H9 (cell line): ENCODE measurements around the gene SAXO1. TPM values are rescaled to one million over a fixed set of nuclear protein-coding genes. Genes with fewer than 3 reads are reported as not detected.

Experiments used
- DNase-seq: peaks from one replicate; pipeline ENCODE4 v3.0.0-alpha.2; 2017
- H2AFZ ChIP-seq: one replicate; pipeline ENCODE4 v1.6.1; 2013; ENCODE audit warnings: mild to moderate bottlenecking, low read length, control low read depth, moderate library complexity
- H2AK5ac ChIP-seq: 2 replicates; pipeline ENCODE4 v1.6.1; 2013; ENCODE audit warnings: low read length, control low read depth, mixed read lengths; ENCODE audit not compliant: insufficient read length
- H2BK120ac ChIP-seq: one replicate; pipeline ENCODE4 v1.6.1; 2013; ENCODE audit warnings: low read depth, mild to moderate bottlenecking, low read length, control low read depth, inconsistent platforms; ENCODE audit not compliant: poor library complexity, severe bottlenecking
- H2BK12ac ChIP-seq: 2 replicates; pipeline ENCODE4 v1.6.1; 2013; ENCODE audit warnings: low read length, control low read depth, mixed read lengths, low read depth; ENCODE audit not compliant: insufficient read length
- H2BK15ac ChIP-seq: 2 replicates; pipeline ENCODE4 v1.6.1; 2013; ENCODE audit warnings: low read depth, low read length, control low read depth
- H2BK20ac ChIP-seq: one replicate; pipeline ENCODE4 v1.6.1; 2013; ENCODE audit warnings: low read depth, mild to moderate bottlenecking, low read length, control low read depth, inconsistent platforms; ENCODE audit not compliant: poor library complexity, severe bottlenecking
- H2BK5ac ChIP-seq: 2 replicates; pipeline ENCODE4 v1.6.1; 2013; ENCODE audit warnings: low read length, control low read depth, mixed read lengths; ENCODE audit not compliant: insufficient read length
- H3K14ac ChIP-seq: 2 replicates; pipeline ENCODE4 v1.6.1; 2013; ENCODE audit warnings: low read length, control low read depth; ENCODE audit not compliant: insufficient read depth
- H3K18ac ChIP-seq: 2 replicates; pipeline ENCODE4 v1.6.1; 2013; ENCODE audit warnings: low read depth, mild to moderate bottlenecking, mixed read lengths, low read length, control low read depth; ENCODE audit not compliant: insufficient read length
- H3K23ac ChIP-seq: 2 replicates; pipeline ENCODE4 v1.6.1; 2013; ENCODE audit warnings: low read length, control low read depth, mixed read lengths, low read depth; ENCODE audit not compliant: insufficient read length
- H3K23me2 ChIP-seq: 2 replicates; pipeline ENCODE4 v1.6.1; 2013; ENCODE audit warnings: low read depth, mild to moderate bottlenecking, mixed read lengths, low read length, control low read depth; ENCODE audit not compliant: insufficient read length, poor library complexity, severe bottlenecking
- H3K27ac ChIP-seq: 2 replicates; pipeline ENCODE4 v1.5.1; 2013; ENCODE audit warnings: low read length, control low read depth, mixed read lengths, low read depth; ENCODE audit not compliant: insufficient read length
- H3K27me3 ChIP-seq: 2 replicates; pipeline ENCODE4 v1.6.1; 2013; ENCODE audit warnings: low read length, control low read depth, inconsistent platforms; ENCODE audit not compliant: insufficient read depth
- H3K4ac ChIP-seq: 2 replicates; pipeline ENCODE4 v1.6.1; 2013; ENCODE audit warnings: low read depth, mild to moderate bottlenecking, control low read depth, inconsistent platforms, low read length, moderate library complexity
- H3K4me1 ChIP-seq: 2 replicates; pipeline ENCODE4 v1.6.1; 2013; ENCODE audit warnings: low read length, control low read depth, inconsistent platforms; ENCODE audit not compliant: insufficient read depth
- H3K4me2 ChIP-seq: 2 replicates; pipeline ENCODE4 v1.6.1; 2013; ENCODE audit warnings: low read length, control low read depth, mixed read lengths; ENCODE audit not compliant: insufficient read length, insufficient read depth
- H3K56ac ChIP-seq: 2 replicates; pipeline ENCODE4 v1.6.1; 2013; ENCODE audit warnings: low read depth, mild to moderate bottlenecking, mixed read lengths, low read length, control low read depth; ENCODE audit not compliant: insufficient read length
- H3K79me1 ChIP-seq: 2 replicates; pipeline ENCODE4 v1.6.1; 2013; ENCODE audit warnings: low read depth, mild to moderate bottlenecking, moderate library complexity, low read length, control low read depth, inconsistent platforms; ENCODE audit not compliant: insufficient read depth, poor library complexity, severe bottlenecking
- H3K79me2 ChIP-seq: 2 replicates; pipeline ENCODE4 v1.6.1; 2013; ENCODE audit warnings: low read length, control low read depth, inconsistent platforms; ENCODE audit not compliant: insufficient read depth
- H3K9ac ChIP-seq: 2 replicates; pipeline ENCODE4 v1.6.1; 2013; ENCODE audit warnings: low read length, control low read depth, mixed read lengths; ENCODE audit not compliant: insufficient read length; ENCODE audit errors: extremely low read depth
- H3K9me3 ChIP-seq: one replicate; pipeline ENCODE4 v1.6.1; 2013; ENCODE audit warnings: low read depth, low read length, inconsistent platforms; ENCODE audit not compliant: control insufficient read depth
- H3T11ph ChIP-seq: one replicate; pipeline ENCODE4 v1.6.1; 2013; ENCODE audit warnings: mild to moderate bottlenecking, low read length, control low read depth, inconsistent platforms
- H4K20me1 ChIP-seq: one replicate; pipeline ENCODE4 v1.6.1; 2013; ENCODE audit not compliant: control insufficient read depth, insufficient read length, insufficient read depth
- H4K5ac ChIP-seq: 2 replicates; pipeline ENCODE4 v1.6.1; 2013; ENCODE audit warnings: low read depth, mild to moderate bottlenecking, mixed read lengths, low read length, control low read depth; ENCODE audit not compliant: insufficient read length
- H4K8ac ChIP-seq: replicated peaks from 2 replicates; pipeline ENCODE4 v1.6.1; 2013; ENCODE audit warnings: low read length, control low read depth, mixed read lengths, low read depth; ENCODE audit not compliant: insufficient read length
- H4K91ac ChIP-seq: 2 replicates; pipeline ENCODE4 v1.6.1; 2013; ENCODE audit warnings: low read depth, mild to moderate bottlenecking, moderate library complexity, mixed read lengths, low read length, control low read depth; ENCODE audit not compliant: insufficient read length
- H3K27ac Mint-ChIP-seq, 3 experiments: 2 replicates in 2 of 3; 3 replicates in 1 of 3; pipeline ENCODE4 v1.8.0; 2020 to 2021; ENCODE audit warnings: mixed read lengths in 3 of 3, mild to moderate bottlenecking in 1 of 3, moderate library complexity in 1 of 3
- H3K27me3 Mint-ChIP-seq: 2 replicates; pipeline ENCODE4 v1.8.0; 2021; ENCODE audit warnings: low read depth, mild to moderate bottlenecking, moderate library complexity, mixed read lengths
- H3K36me3 Mint-ChIP-seq, 3 experiments: 2 replicates in 2 of 3; 3 replicates in 1 of 3; pipeline ENCODE4 v1.8.0; 2020 to 2021; ENCODE audit warnings: low read depth in 3 of 3, mixed read lengths in 3 of 3; ENCODE audit not compliant: insufficient read depth in 1 of 3
- H3K4me1 Mint-ChIP-seq, 2 experiments: 2 replicates each; pipeline ENCODE4 v1.8.0; 2020; ENCODE audit warnings: mixed read lengths in 2 of 2
- H3K4me3 Mint-ChIP-seq, 2 experiments: 2 replicates in 1 of 2; 3 replicates in 1 of 2; pipeline ENCODE4 v1.8.0; 2020 to 2021; ENCODE audit warnings: mild to moderate bottlenecking in 2 of 2, mixed read lengths in 2 of 2, moderate library complexity in 1 of 2
- H3K9me3 Mint-ChIP-seq, 2 experiments: 2 replicates in 1 of 2; 3 replicates in 1 of 2; pipeline ENCODE4 v1.8.0; 2020; ENCODE audit warnings: mild to moderate bottlenecking in 2 of 2, mixed read lengths in 2 of 2, moderate library complexity in 1 of 2
- CTCF ChIP-seq: fragments of 200-600 bp; sonication (generic); conservative IDR thresholded peaks from 3 replicates; pipeline ENCODE4 v1.8.0; 2021; ENCODE audit warnings: antibody characterized with exemption, mild to moderate bottlenecking
- WGBS: extraction: QIAGEN DNeasy Blood & Tissue Kit; methylation state at CpG from one replicate; pipeline ENCODE4 v1.1.7; 2013; ENCODE audit warnings: missing lambda C conversion rate, low lambda C conversion rate, mixed read lengths; ENCODE audit not compliant: insufficient read length; ENCODE audit errors: extremely low coverage; 5-methylcytosine and 5-hydroxymethylcytosine counted together
- total RNA-seq: library from RNA; stranded (reverse); gene quantifications from 2 replicates; pipeline ENCODE4 v1.2.1, GENCODE V29; 2021

The SAXO1 gene
- total RNA-seq, 1 experiment from 2014 or later, result 0.09 TPM

- Histone ChIP-seq H3K4me2 (no peak overlapping the region), H2AK5ac (no peak overlapping the region), H2AFZ (no peak overlapping the region), H3K4ac (no peak overlapping the region), H4K5ac (no peak overlapping the region), H4K91ac (no peak overlapping the region), H4K20me1 (no peaks in the 10 kb centered on the region), H3K18ac (no peak overlapping the region), H3K14ac (no peak overlapping the region), H3K23me2 (no peaks in the 10 kb centered on the region), H2BK120ac (no peak overlapping the region), H3K23ac (no peak overlapping the region), H2BK15ac (no peak overlapping the region), H3K79me1 (no peaks in the 10 kb centered on the region), H3K27me3 (no peaks in the 10 kb centered on the region), H3K56ac (no peak overlapping the region), H3K4me1 (no peaks in the 10 kb centered on the region), H3T11ph (no peak overlapping the region), H2BK12ac (no peak overlapping the region), H2BK20ac (no peak overlapping the region), H4K8ac (no peak overlapping the region), H3K9ac (no peak overlapping the region), H3K79me2 (no peaks in the 10 kb centered on the region), H2BK5ac (no peak overlapping the region), H3K27ac (no peak overlapping the region), H3K9me3 (no peaks in the 10 kb centered on the region)
- Mint-ChIP-seq H3K27ac (no peak overlapping the region), H3K36me3 (peaks cover 0 to 6% (median 0%) of the 10 kb centered on the region in 3 experiments; a peak in 4 of 7 replicates), H3K27me3 (no peaks in the 10 kb centered on the region; the same call in 1 of the 2 replicates), H3K9me3 (peaks cover 5 to 7% of the 10 kb centered on the region in 2 experiments; a peak in 4 of 5 replicates), H3K4me1 (peaks cover 5 to 6% of the 10 kb centered on the region in 2 experiments), H3K4me3 (no peak overlapping the region)
- no CpG with 5 or more reads among the region's 1 CpG for WGBS
- DNase-seq, result no peak
- no peak for TF ChIP-seq CTCF
These were observed 2.1 kb downstream of the SAXO1 start for GRCh38 chr9:19030899-19031298.
